GM19193 (cell line): ENCODE measurements around the gene FAM120A.

Source experiments
- POLR2A ChIP-seq: IDR thresholded peaks from 4 replicates; pipeline ENCODE4 v1.6.1; 2011; ENCODE audit not compliant: insufficient read depth, insufficient read length; ENCODE audit errors: extremely low read depth

Gene FAM120A

DNA sequence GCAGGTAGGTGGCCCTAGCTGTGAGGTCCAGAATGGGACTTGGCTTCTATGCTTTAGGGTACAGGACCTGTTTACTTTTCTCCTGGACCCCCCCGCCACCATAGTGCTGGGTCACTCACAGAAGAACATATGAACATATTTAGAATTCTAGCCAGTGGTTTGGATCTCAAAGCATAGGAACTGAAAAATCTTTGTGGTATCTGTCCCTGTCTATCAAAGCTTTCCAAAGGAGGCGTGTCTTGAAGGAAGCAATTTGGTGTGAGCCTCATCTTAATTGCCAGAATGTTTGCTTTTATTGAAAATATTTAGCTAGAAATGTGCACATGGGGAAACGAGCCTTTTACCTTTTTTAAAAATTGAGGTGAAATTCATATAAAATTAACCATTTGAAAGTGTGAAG, 131.1 kb downstream of the FAM120A start:
- no peak for TF ChIP-seq POLR2A

DNA sequence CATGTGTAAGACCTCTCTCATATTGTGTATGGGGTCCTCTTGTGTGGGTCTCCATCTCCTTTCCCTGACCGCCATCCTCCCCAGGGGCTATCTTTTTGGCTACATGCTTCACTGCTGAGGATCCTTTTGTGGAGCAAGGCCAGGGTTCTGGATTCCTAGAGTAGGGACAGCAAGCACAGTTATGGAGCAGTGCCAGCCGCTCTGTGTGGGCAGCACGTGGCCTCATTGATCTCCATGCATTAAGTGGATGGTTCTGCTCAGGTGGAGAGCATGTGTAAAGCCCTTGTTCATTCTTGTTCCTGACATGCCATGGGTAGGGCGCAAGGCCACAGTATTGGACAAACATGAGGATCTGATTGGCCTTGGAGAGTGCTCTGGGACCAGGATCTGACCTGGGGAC, 133.8 kb downstream of the FAM120A start:
- TF ChIP-seq POLR2A, result no peak

DNA sequence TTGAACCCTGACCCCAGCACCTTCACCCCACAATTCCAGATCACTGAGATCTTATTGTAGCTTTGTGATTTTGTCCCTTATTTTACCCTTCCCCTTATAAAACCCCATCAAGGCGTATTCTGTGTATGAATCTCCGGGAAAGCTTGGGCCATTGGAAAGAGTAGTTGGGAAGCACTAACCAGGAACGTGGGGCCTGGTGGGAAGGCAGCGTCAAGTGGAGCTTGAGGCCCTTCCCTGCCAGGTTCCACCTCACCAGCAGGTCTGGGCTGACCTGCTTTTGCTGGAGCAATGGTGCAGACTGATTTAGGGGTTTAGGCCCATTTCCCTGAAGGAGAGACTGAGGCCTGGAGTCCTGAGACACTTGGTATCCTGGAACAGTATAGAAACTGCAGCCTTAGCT, 134.2 kb downstream of the FAM120A start:
- no peak for TF ChIP-seq POLR2A

DNA sequence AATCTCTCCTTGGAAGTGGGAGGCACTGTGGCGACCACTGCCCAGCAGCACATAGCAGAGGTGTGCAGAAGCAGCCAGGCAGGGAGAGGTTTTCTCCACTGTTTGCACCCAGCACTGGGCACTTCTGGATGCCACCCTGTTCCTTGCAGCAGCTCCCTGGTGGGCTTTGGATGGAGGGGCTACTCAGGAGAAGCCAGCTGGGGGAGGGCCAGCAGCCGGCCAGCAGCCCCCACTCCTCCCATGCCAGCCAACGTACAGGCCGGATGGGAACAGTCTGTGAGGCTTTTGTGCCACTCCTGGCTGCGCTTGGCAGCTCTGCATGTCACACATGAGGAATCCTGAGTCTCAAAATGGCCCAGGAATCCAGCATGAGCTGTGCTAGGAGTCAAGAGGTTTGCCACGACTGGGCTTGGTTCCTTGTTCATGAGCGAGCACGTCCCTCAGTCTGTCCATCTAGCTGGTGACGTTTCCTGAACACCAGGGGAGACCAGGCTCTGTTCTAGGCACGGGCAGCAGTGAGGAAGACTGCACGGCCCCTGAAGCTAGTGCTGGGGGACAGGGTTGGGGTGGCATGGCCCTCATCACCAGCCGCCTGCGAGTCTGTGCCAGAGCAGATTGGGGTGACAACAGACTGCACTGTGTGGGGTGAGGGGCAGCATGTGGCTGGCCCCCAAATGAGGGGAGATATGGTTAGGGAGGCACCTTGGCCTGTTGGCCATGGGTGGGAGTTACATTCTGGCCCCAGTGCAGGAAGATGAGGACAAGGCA, 135.0 kb downstream of the FAM120A start:
- TF ChIP-seq POLR2A, result no peak

DNA sequence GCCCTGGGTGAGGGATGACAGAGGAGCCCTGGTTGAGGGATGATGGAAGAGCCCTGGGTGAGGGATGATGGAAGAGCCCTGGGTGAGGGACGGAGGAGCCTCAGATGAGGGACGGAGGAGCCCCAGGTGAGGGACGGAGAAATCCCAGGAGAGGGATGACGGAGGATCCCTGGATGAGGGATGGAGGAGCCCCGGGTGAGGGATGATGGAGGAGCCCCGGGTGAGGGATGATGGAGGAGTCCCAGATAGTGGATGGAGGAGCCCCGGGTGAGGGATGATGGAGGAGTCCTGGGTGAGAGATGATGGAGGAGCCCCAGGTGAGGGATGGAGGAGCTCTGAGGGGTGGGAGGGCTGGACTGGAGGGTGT, 135.8 kb downstream of the FAM120A start:
- no peak for TF ChIP-seq POLR2A

DNA sequence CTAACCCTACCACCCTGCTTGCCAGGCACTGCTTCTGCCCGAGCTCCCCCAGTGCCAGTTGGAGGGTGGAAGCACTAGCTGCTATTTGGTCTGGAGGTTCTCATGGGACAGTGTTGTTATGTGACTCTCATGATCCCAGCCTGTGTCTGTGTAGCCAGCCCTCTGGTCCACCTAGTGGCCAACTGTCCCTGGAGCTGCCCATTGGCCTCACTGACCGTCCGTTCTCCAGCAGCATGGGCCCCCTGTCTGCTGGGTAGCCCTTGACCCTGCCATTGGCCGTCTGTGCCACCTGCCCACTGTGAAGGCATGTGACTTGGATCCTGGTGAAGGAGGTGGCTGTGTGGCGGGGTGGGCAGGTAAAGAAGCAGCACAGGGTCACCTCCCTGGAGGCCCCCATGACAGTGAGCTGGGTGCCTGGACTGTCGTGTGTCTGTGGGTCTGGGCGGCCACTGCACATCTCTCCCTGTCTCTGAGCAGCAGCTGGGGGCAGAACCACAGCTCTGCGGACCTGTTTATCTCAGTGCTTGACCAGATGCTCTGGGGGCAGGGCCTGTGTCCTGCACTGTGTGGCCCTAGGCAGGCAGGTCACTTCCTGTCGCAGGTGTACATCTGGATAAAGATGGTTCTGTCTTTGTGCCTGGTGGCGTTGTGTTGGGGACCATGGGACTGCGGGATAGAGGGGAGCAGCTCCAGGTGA, 136.3 kb downstream of the FAM120A start:
- TF ChIP-seq POLR2A, result no peak

DNA sequence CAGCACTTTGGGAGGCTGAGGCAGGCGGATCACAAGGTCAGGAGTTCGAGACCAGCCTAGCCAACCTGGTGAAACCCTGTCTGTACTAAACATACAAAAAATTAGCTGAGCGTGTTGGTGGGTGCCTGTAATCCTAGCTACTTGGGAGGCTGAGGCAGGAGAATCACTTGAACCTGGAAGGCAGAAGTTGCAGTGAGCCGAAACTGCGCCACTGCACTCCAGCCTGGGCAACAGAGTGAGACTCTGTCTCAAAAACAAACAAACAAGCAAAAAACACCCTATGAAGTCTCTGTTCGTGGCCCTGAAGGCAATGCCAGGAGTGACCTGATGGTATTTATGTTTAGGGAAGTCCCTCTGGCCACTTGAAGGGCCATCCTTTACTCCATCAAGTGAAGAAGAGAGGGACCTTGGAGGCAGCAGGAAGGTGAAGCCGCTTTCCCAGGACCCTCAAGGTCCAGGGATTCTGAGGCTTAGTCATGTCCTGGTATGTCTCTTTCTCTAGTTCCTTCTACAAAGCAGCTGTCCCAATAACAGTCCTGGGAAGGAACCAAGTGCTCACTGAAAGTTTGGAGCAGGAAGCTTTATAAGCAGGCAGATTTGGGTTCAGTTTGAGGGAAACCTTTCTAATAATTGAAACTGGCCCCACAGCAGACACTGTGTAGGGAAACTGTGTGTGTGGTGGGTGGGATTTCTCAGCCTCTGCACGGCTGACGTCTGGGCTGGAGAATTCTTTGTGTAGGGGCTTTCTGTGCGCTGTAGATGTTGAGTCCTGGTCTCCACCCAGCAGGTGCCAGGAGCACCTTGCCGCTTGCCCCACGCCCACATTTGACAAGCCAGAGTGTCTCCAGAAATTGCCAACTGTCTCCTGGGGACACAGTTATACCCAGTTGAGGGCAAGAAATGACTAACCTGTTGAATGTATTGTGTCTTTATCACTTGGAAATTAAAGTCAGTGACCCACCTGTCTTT, 137.4 kb downstream of the FAM120A start:
- TF ChIP-seq POLR2A, result no peak

DNA sequence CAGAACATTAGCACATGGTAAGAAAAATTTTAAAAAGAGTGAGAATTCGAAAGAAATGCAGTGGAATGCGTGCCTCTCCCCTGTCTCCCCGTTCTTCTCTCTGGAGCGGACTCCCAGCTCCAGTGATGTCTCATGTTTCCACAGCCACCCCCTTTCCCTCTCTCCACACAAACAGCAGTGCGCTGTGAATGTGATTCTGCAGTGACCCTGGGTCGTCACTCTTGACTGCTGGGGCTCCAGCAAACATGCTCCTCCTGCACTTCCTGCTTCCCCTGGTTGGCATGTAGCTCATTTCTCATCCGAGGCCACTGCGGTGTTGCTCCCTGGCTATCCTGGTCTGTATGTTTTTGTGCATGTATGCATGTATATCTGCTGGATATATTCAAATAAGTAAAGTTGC, 138.2 kb downstream of the FAM120A start:
- TF ChIP-seq POLR2A, result no peak

DNA sequence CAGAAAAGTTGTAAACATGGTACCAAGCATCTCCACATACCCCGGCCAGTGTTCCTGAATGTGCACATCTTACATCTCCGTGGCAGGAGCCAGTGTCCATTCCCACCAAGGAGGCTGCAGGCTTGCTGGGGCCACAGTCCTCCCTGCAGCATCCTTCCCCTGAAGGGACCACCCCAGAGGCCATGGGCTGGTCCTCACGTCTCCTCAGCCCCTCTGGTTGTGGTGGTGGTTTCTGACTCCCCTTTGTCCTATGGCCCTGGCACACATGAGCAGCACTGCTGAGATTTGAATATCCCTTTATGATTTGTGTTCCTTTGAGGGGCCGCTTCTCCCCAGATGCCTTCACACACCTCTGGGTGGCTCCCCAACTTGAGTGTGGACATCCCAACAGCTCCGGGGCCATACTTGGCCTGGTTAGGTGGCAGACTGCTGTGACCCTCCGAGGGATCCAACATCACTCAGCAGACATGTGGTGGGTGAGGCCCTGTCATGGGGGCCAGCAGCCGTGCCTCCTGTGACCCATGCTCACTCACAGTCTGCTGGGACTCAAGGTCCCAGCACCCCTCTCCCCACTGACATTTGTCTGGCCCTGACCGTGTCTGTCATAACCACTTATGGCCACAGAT, 139.2 kb downstream of the FAM120A start:
- TF ChIP-seq POLR2A, result no peak

DNA sequence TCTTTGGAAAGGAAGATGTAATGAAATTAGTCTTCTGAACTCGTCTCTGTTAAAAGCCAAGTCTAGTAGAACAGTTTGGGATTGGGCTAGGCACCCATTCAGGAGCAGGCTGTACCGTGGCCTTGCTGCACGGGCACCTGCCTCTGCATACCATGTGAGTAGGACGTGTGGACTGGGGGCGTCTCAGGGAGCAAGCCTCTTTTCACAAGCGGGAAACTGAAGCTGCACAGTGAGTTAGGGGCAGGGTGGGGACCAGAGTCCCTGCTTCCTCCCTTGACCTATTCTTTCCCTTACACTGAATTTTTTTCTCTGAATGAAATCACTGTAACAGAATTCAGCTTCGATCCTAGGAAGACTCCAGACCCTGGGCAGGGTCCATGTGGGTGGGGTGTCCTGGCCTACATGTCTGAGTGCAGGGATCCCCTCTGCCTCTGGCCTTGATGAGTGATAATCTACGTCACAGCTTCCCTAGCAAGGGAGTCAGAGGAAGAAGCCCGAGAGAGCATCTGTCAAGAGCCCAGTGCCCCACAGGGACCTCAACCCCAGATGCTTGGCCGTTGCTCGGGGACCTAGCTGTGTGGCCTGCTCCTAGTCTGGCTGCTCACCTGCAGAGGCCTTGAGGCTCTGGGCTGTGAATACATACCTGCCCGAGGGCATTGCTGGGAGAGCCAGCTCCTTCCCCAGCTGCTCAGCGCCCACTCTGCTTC, 140.0 kb downstream of the FAM120A start:
- no peak for TF ChIP-seq POLR2A

DNA sequence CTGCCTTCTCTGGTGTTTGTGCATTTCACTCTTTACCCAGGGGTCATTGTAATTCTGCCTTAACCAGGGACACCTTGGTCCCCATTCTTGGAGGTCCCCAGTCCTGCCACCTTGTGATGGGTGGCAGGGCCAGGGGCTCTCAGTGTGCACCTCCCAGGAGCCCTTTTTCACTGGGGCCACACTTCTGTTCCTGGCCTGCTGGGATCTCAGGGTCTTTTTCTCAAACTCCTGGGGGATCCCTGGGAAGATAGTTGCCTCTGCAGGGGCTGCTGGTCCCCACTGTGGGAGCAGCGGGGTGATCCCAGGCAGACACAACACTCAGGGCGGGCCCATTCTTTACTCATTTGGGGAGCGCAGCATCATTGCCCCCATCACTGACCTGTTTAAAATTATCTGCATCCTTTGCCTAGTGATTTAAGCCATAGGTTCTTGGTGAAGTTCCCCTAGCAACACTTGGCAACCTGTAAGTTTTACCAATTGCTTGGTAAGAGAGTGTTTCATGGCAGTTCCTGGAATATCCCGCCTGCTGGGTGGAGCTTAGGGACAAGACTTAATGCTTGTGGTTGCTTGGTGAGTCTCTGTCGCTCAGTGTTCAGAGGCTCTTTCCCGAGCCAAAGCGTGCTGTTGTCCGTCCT, 140.6 kb downstream of the FAM120A start:
- no peak for TF ChIP-seq POLR2A

DNA sequence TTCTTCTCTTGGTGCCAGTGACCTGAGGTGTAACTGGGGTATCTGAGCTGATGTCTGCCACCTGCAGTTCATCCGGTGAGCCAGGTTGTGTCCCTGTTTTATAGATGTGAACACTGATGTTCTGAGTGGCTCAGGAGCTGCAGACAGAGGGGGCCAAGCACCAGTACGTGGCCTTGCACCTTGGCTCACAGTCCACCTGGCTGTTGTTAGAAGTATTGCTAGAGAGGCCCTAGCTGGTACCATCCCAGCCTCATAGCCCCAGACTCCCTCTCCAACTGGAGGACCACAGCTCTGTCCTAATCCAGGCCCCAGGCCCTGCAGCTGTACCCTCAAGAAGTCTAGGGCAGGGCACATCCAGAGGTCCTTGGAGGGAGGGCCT, 141.1 kb downstream of the FAM120A start:
- no peak for TF ChIP-seq POLR2A

DNA sequence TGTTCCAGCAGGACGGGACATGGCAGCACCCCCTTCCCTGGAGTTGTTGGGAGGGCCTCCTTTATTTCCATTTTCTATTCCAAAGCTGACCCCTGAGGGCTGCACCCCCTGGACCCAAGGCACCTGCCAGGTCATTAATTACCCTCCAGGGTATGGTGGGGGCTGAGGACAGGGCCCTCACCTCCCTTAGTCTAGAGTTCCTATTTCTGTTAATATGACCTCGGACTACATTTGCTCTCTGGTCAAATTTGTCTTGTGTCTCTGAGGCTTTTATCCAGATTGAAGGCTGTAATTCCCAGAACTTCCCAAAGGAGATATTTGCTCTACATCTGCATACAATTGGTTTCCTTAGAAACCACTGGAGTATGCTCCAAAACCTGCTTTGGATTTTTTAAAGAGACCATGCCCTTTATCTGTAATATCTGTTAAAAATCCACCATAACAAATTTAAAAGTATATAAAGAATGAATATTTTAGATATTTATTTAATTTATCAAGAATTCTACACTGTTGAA, 141.7 kb downstream of the FAM120A start:
- no peak for TF ChIP-seq POLR2A
